Endothelial cell (in vitro differentiated cells): Measurements from ENCODE around the gene ZHX3. TPM values are rescaled to one million over a fixed set of nuclear protein-coding genes. Genes with fewer than 3 reads are reported as not detected.
A peak's percentile ranks its signal among the peaks of the same experiment; 100 is the strongest.

Experiments
- DNase-seq: peaks from one replicate; pipeline ENCODE4 v3.0.0; 2021; ENCODE audit warnings: low spot score
- H3K27ac Mint-ChIP-seq: one replicate; pipeline ENCODE4 v1.8.0; 2021; ENCODE audit warnings: mixed read lengths, inconsistent platforms; ENCODE audit not compliant: unreplicated experiment
- H3K27me3 Mint-ChIP-seq: one replicate; pipeline ENCODE4 v1.8.0; 2021; ENCODE audit warnings: mild to moderate bottlenecking, moderate library complexity, mixed read lengths, inconsistent platforms; ENCODE audit not compliant: unreplicated experiment
- H3K36me3 Mint-ChIP-seq: one replicate; pipeline ENCODE4 v1.8.0; 2021; ENCODE audit warnings: mild to moderate bottlenecking, low read depth, mixed read lengths, inconsistent platforms; ENCODE audit not compliant: unreplicated experiment
- H3K4me1 Mint-ChIP-seq: one replicate; pipeline ENCODE4 v1.8.0; 2021; ENCODE audit warnings: mild to moderate bottlenecking, mixed read lengths, inconsistent platforms; ENCODE audit not compliant: unreplicated experiment
- H3K4me3 Mint-ChIP-seq: one replicate; pipeline ENCODE4 v1.8.0; 2021; ENCODE audit warnings: mild to moderate bottlenecking, mixed read lengths, inconsistent platforms; ENCODE audit not compliant: unreplicated experiment
- H3K9me3 Mint-ChIP-seq: one replicate; pipeline ENCODE4 v1.8.0; 2021; ENCODE audit warnings: mixed read lengths, inconsistent platforms; ENCODE audit not compliant: unreplicated experiment
- CTCF ChIP-seq: fragments of 200-600 bp; sonication (generic); IDR thresholded peaks from one replicate; pipeline ENCODE4 v1.5.0; 2021; ENCODE audit warnings: antibody characterized with exemption; ENCODE audit not compliant: unreplicated experiment
- total RNA-seq: library from RNA; stranded (reverse); fragmentation: NEBNext Ultra II Directional; extraction: Animal tissue kit (Norgen Biotek cat#: 25700); gene quantifications from one replicate; pipeline ENCODE4 v1.2.1, GENCODE V29; 2021; ENCODE audit not compliant: unreplicated experiment

The ZHX3 gene
- total RNA-seq, 1 donor from 2014 or later, result 20.9 TPM

GRCh38 chr20:41205313-41205712 lies 112.2 kb downstream of the ZHX3 start:
- no peak for DNase-seq
- Mint-ChIP-seq H3K27me3 (peaks cover 12% of the 10 kb centered on the region), H3K36me3 (peaks cover 18% of the 10 kb centered on the region), H3K9me3 (no peaks in the 10 kb centered on the region), H3K27ac (no peak overlapping the region), H3K4me3 (no peak overlapping the region), H3K4me1 (peaks cover 17% of the 10 kb centered on the region)
- TF ChIP-seq CTCF, result no peak

- Mint-ChIP-seq H3K9me3 (no peaks in the 10 kb centered on the region), H3K27me3 (peaks cover 12% of the 10 kb centered on the region), H3K4me3 (no peak overlapping the region), H3K27ac (no peak overlapping the region), H3K36me3 (peaks cover 18% of the 10 kb centered on the region), H3K4me1 (peaks cover 20% of the 10 kb centered on the region)
- no peak for DNase-seq
- TF ChIP-seq CTCF, result no peak
These were observed 112.9 kb downstream of the ZHX3 start for GRCh38 chr20:41204304-41205265.

- peaks cover 15% of the 10 kb centered on the region for H3K27me3 Mint-ChIP-seq
- H3K36me3 Mint-ChIP-seq, result peaks cover 18% of the 10 kb centered on the region
- no peak overlapping the region for H3K4me3 Mint-ChIP-seq
- no peak for DNase-seq
- no peak for TF ChIP-seq CTCF
- peaks cover 20% of the 10 kb centered on the region for H3K4me1 Mint-ChIP-seq
- no peak overlapping the region for H3K27ac Mint-ChIP-seq
- H3K9me3 Mint-ChIP-seq, result no peaks in the 10 kb centered on the region
These were observed 113.9 kb downstream of the ZHX3 start for GRCh38 chr20:41203660-41204059.

- Mint-ChIP-seq H3K9me3 (no peaks in the 10 kb centered on the region), H3K27ac (no peak overlapping the region), H3K27me3 (peaks cover 15% of the 10 kb centered on the region), H3K4me3 (peak overlapping the region; percentile 34), H3K36me3 (peaks cover 18% of the 10 kb centered on the region), H3K4me1 (peaks cover 20% of the 10 kb centered on the region)
- DNase-seq, result no peak
- no peak for TF ChIP-seq CTCF
These were observed 115.1 kb downstream of the ZHX3 start for GRCh38 chr20:41202426-41202825.

- H3K27me3 Mint-ChIP-seq, result peaks cover 15% of the 10 kb centered on the region
- H3K36me3 Mint-ChIP-seq, result peaks cover 18% of the 10 kb centered on the region
- no peak overlapping the region for H3K4me3 Mint-ChIP-seq
- TF ChIP-seq CTCF, result no peak
- H3K27ac Mint-ChIP-seq, result no peak overlapping the region
- peaks cover 20% of the 10 kb centered on the region for H3K4me1 Mint-ChIP-seq
- DNase-seq, result no peak
- H3K9me3 Mint-ChIP-seq, result no peaks in the 10 kb centered on the region
These were observed 115.8 kb downstream of the ZHX3 start for GRCh38 chr20:41201760-41202159.
